Left hindlimb (tissue), 1 donor: ENCODE data around the gene ZNF691.
"Not testable (repeated sequence)": the region's sequence is repeated elsewhere in the genome, so short reads cannot be mapped to it uniquely, and the experiment has no call there.

Experiments
- DNase-seq: peaks from one replicate; pipeline ENCODE4 v3.0.0-alpha.2; 2018

ZNF691 gene

GRCh38 chr1:42833981-42834380, 12.4 kb upstream of the ZNF691 start:
- no peak for DNase-seq

DNA sequence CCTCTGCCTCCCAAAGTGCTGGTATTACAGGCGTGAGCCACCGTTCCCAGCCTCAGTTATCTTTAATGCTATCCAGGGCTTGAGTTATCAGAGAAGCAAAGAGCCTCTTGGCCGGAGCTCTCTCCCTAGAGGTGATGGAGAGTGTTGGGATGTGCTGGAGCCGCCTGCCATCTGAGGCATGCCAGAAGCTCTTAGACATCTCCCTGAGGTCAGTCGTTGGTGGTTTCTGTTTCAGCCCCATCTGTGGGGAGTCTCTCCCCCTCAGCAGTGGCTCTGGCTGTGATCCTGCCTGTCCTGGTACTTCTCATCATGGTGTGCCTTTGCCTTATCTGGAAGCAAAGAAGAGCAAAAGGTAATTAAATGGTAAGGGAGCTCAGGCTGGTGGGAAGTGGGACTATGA, 11.6 kb upstream of the ZNF691 start:
- no peak for DNase-seq

DNA sequence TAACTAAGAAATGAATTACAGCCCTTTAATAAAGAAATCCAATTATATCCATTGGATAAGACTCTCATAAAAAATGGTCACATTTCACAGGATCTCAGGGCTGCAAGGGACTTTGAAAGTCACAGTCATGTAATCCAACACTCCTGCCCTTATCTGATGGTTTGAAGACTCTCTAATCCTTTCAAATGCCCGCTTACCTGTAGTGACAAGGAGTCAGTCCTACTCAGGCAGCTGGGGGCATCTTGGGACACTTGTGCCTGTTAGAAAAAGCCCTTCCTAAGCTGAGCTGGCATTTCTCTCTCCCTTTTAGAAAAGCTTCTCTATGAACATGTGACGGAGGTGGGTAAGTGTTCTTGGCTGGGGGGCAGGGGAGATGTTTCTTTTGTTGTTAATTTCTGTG, 11.0 kb upstream of the ZNF691 start:
- no peak for DNase-seq

DNA sequence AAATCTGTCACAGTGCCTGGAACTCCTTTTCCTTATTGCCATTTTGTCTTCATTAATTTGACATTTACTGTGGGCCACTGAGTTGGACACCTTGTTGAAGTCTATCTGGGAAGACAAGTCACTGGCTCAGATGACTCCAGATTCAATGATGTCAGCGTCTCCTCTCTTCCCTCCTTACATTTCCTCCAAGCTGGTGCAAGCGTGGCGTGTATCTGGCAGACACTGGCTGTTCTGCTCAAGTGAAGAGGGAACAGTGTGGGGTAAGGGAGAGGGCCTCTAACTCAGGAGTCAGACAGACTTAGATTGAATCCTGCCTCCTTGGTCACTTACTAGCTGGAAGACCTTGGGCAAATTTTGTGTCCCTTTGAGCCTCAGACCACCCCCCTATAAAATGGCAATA, 8.7 kb upstream of the ZNF691 start:
- no peak for DNase-seq

- no peak for DNase-seq
Measured at GRCh38 chr1:42838482-42839190, 7.8 kb upstream of the ZNF691 start.

DNA sequence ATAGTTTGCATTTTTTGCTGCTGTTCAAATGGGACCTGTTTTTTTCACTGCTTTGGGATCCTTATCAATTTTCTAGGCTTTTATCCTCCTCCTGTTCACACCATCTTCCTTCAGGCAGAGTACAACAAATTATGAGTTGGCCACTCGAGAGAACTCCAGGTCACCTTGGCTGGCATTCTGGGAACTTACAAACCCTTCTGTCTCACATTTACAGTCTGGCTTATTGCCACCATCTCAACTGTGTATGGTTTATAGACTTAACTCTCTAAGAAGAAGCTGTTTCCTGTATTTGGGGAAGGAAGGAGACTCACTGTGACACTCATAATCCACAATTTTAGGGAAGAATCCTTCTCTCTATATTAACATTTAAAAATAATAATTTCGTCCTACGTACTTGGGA, 5.4 kb upstream of the ZNF691 start:
- DNase-seq = no peak

DNA sequence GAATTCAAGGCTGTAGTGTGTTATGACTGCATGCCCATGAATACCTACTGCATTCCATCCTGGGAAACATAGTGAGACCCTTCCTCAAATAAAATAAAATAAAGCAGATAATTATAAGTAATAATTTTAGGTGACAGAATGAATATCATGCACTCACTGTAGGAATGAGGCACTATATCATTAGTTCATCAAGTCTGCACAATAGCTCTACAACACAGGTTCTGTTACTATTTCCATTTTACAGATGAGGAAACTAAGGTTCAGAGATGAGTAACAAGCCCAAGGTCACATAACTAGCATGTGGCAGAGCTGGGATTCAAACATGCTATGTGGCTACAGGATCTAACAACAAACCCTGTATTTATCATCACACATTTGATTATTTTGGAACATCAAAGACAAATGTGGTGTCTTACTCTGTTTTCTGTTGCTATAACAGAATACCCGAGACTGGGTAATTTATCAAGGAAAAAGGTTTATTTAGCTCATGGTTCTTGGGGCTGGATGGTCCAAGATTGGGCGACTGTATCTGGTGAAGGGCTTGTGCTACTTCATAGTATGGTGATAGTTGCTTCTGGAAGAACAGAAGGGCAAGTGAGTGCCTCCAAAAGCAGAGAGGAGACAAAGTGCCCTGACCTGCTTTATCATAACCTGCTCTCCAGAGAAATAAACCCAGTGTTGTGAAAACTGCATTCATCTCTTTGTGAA, 4.8 kb upstream of the ZNF691 start:
- no peak for DNase-seq

DNA sequence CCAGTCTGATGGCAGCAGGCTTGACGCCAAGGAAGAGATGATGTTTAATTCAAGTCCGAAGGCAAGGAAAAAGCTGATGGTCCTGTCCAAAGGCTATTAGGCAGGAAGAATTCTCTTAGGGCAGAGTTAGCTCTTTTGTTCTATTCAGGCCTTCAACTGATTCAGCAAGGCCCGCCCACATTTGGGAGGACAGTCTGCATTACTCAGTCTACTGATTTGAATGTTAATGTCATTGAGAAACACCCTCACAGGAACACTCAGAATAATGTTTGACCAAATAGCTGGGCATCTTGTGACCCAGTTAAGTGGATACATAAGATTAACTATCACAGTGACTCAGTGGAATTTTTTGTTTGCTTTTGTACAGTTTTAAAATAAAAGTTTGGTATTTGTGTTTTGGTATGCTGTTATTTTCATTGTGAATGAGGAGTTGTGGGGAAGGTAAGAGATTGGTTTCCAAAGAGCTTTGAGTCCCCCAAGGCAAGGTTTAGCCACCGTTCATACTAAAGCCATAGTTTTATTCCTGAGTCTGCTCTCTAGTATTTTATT, 1.7 kb upstream of the ZNF691 start:
- DNase-seq = no peak

DNA sequence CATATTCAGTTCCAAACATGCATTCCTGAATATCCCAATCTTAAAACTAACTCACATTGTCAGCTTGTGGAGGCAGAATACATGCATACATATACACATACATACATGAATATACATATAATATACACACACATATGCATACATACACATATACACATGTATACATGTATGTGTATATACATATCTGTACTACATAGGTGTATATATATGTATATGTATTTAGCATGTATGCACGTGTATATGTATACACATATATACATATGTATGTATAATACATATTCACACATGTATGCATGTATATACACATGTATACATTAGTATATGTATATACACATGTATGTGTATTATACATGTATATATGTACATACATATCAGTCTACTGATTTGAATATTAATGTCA, 1.2 kb upstream of the ZNF691 start:
- no peak for DNase-seq

DNA sequence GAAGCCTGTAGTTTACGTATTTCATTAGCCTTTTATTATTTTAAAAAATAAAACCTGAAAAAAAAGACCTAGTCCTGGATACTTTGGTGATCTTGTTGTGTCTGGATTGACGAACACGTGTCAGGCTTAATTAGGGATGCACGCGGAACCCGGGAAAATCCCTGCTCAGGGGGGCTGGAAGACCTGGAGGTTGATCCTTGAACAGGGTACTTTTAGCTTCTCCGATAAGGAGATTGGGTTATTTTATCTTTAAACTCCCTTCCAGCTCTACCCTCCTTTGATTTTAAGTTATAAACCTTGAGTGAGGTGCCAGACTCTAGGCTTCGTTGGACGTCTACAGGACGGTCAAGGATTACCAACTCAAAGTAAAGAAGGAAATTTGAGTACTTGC, 552 bp upstream of the ZNF691 start:
- DNase-seq = no peak

DNA sequence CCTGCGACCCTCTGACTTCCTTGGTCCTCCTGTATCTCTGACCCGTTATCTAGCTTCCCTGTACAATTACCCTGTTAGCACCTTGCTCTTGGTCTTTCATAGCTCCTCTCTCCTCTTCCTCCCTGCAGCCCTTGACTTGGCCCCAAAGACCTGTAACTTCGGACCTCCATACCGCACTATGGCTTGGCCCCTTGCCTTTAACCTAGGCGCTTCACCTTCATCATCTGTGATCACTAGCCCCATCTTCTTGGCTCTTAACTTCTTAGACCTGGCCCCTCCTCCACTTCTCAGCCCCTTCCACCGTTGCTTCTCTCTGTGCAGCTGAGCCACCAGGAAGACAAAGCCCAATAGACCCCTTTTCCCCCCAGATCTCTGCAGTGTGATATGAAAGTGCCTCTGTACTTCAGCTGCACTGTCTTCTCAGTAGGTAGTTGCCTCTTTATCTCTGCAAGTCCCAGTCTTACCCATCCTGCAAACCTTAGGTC, 740 bp downstream of the ZNF691 start:
- no peak for DNase-seq

GRCh38 chr1:42847721-42848460, 1.5 kb downstream of the ZNF691 start:
- no peak for DNase-seq

GRCh38 chr1:42848823-42849537, 2.6 kb downstream of the ZNF691 start:
- DNase-seq = no peak

DNA sequence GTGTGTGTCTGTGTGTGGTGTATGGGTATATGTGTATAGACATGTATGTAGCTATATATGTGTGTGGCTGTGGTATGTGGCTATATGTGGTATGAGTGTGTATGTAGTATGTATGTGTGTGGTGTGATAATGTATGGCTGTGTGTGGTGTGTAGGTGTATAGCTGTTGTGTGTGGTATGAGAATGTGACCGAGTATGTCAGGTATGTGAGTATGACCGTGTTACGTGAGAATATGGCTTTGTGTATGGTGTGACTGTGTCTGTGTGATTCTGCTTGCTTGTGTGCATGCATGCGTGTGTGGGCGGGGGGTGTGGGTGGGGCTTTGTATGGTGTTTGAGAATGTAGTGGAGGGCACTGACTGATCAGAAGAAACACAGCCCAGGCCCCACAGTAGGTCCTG, 3.5 kb downstream of the ZNF691 start:
- DNase-seq = no peak

DNA sequence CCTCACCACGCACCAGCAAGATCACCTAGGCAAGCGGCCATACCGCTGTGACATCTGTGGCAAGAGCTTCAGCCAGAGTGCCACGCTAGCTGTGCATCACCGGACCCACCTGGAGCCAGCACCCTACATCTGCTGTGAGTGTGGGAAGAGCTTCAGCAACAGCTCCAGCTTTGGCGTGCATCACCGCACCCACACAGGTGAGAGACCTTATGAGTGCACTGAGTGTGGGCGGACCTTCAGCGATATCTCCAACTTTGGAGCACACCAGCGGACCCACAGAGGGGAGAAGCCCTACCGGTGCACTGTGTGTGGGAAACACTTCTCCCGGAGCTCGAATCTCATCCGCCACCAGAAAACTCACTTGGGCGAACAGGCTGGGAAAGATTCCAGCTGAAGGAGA, 5.0 kb downstream of the ZNF691 start:
- DNase-seq = no peak

DNA sequence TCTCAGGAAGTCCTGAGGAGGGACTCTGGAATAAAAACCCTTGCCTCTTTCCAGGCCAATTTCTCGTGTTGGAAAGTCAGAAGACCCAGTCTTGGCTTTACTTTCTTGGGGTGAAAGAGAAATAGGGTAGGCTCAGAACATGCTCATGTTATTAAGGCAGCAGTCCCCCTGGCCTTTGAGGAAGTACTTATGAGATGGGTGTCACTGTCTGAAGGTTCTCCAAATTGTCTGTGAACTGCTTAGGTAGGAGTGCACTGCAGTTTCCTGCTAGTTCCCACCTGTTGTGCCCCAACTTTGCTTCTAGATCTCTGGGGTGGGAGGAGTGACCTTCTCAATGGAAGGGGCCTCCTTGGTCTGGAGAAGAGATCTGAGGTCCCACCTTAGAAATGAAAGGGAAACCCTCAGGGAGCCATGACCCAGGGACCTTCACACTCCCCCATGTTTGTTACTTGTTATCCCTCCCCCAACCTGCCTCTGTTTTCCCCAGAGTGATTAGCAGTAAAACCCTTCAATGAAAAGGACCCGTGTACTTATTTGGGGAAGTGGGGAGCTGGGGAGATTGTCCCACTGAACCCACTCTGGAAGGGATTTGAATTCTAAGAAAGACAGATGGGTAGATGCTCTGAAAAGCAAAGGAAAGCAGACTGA, 5.7 kb downstream of the ZNF691 start:
- DNase-seq = no peak

DNA sequence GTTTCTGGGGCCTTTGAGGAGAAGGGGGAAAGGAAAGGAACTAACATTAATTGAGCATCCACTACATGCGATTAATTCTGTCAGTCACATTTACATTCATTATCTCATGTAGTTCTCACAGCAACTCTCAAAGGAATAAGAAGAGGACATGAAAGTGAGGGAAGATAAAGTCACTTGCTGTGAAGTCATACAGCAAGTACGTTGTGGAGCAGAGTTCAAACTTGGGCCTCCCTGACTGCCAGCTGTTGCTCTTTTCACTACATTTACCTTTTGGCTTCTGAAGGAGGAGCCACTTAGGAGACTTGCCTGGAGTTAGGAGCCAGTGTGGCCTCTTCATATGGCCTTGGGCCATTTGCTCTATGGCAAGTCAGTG, 6.2 kb downstream of the ZNF691 start:
- DNase-seq = no peak

- DNase-seq = no peak
Measured at GRCh38 chr1:42853116-42853884, 6.9 kb downstream of the ZNF691 start.

DNA sequence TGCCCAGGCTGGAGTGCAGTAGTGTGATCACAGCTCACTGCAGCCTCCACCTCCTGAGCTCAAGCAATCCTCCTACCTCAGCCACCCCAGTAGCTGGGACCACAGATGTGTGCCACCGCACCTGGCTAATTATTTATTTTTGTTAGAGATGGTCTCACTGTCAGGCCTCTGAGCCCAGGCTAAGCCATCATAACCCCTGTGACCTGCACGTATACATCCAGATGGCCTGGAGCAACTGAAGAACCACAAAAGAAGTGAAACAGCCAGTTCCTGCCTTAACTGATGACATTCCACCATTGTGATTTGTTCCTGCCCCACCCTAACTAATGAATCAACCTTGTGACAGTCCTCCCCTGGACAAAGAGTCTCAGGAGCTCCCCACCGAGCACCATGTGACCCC, 10.1 kb downstream of the ZNF691 start:
- DNase-seq = not testable (repeated sequence)

DNA sequence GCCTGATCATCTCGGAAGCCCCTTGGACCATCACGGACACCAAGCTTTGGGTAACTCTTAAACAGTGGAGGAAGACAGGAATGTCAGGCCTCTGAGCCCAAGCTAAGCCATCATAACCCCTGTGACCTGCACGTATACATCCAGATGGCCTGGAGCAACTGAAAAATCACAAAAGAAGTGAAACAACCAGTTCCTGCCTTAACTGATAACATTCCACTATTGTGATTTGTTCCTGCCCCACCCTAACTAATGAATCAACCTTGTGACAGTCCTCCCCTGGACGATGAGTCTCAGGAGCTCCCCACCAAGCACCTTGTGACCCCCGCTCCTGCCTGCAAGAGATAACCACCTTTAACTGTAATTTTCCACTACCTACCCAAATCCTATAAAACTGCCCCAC, 13.0 kb downstream of the ZNF691 start:
- DNase-seq = not testable (repeated sequence)

DNA sequence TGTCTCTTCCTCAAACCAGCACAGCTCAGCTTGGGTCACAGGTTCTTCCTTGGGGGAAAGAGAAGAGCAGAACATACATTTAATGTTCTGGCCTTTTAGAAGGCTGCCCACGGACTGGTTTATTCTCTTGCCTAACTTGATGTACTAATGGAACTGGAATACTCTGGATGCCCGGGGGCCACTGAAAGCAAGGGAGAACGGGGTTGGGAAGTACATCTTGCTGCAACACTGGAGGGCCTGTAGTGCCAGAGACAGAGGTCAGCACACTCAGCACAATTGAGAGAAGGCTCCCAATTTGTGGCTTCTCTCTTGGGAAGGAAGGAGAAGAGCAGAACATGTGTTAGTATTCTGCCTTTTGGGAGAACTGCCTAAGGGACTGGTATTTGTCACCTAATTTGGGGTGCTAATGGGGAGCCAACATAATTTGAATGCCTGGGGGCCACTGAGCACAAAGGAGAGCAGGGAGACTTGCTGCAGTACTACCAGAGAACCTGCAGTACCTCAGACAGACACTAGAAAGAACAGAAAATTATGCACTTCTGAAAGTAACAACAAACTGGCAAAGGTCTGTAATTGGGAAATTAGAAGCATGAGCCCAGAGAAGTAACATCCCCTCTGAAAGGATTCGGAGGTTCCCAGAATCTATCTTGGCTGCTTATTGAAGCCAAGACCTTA, 14.1 kb downstream of the ZNF691 start:
- no peak for DNase-seq
